ENCODE results near the gene OBSL1. TPM values are rescaled to one million over a fixed set of nuclear protein-coding genes. Genes with fewer than 3 reads are reported as not detected.

The OBSL1 gene
- total and polyA plus RNA-seq, 2 donors from 2014 or later: 89.5 to 123 TPM

DNA sequence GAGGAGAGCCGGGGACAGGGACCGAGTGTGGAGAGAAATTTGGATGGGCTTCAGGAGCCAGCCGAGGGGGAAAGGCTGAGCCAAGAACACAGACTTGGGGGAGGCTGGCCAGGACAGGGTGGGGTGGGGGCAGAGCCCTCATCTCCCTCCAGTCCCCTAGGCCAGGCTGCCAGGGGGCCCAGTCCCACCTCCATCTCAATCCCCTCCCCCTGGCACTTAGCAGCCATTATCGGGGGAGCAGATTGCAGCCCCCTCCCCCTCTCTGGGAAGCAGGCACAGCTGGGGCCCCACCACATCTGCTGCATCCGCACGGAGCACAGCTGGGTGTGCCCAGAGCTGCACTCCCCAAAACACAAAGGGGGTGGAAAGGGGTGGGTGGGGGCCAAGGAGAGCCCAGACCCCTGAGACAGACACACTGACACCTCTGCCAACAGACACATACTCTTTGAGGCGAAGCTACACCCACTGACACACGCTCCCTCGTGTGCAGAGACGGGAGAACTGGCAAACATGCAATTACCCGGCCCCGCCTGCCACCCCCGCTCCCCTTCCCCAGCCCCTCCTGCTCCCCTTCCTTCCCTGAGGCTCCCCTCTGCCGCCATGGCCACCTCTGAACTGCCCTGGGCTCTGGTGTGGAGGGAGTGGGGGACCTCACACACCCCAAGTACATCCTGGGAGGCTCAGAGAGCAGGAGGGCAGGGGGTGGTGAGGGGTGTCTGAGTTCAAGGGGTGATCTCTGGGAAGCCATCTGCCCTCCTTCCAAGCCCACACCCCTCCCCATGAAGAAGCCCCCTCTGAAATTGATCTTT is 62.2 kb downstream of the OBSL1 start:
- no peak for FAIRE-seq
- Histone ChIP-seq H3K4me1 (ENCODE audit: control insufficient read depth in 2 of 3, insufficient read depth in 2 of 3, low read depth in 1 of 3, low read length in 3 of 3) (peaks cover 0 to 7% (median 3%) of the 10 kb centered on the region in 3 donors), H3K9ac (ENCODE audit: low read length in 3 of 3) (no peak overlapping the region), H3K27ac (ENCODE audit: low read depth in 2 of 2, low read length in 2 of 2) (no peak overlapping the region), H3K27me3 (ENCODE audit: control insufficient read depth, insufficient read depth, low read length) (no peaks in the 10 kb centered on the region), H3K4me3 (ENCODE audit: low read length in 3 of 3) (no peak overlapping the region), H3K9me3 (ENCODE audit: control insufficient read depth in 2 of 3, insufficient read depth in 1 of 3, low read length in 3 of 3) (no peaks in the 10 kb centered on the region), H3K36me3 (ENCODE audit: control insufficient read depth in 2 of 3, insufficient read depth in 3 of 3, low read length in 3 of 3) (peaks cover 0 to 3% (median 2%) of the 10 kb centered on the region in 3 donors)
- intact Hi-C loops (cut with DNase I): no loop called here
- TF ChIP-seq, protein P1, sequence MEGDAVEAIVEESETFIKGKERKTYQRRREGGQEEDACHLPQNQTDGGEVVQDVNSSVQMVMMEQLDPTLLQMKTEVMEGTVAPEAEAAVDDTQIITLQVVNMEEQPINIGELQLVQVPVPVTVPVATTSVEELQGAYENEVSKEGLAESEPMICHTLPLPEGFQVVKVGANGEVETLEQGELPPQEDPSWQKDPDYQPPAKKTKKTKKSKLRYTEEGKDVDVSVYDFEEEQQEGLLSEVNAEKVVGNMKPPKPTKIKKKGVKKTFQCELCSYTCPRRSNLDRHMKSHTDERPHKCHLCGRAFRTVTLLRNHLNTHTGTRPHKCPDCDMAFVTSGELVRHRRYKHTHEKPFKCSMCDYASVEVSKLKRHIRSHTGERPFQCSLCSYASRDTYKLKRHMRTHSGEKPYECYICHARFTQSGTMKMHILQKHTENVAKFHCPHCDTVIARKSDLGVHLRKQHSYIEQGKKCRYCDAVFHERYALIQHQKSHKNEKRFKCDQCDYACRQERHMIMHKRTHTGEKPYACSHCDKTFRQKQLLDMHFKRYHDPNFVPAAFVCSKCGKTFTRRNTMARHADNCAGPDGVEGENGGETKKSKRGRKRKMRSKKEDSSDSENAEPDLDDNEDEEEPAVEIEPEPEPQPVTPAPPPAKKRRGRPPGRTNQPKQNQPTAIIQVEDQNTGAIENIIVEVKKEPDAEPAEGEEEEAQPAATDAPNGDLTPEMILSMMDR (IDR thresholded peaks at IDR 0.05; ENCODE audit: borderline replicate concordance, extremely low read depth, insufficient read depth): no peak
- no peak for DNase-seq

GRCh38 chr2:219508444-219508734 is 63.0 kb downstream of the OBSL1 start:
- Histone ChIP-seq H3K9ac (ENCODE audit: low read length in 3 of 3) (no peak overlapping the region), H3K36me3 (ENCODE audit: control insufficient read depth in 2 of 3, insufficient read depth in 3 of 3, low read length in 3 of 3) (peaks cover 0 to 7% (median 6%) of the 10 kb centered on the region in 3 donors), H3K9me3 (ENCODE audit: control insufficient read depth in 2 of 3, insufficient read depth in 1 of 3, low read length in 3 of 3) (no peaks in the 10 kb centered on the region), H3K4me1 (ENCODE audit: control insufficient read depth in 2 of 3, insufficient read depth in 2 of 3, low read depth in 1 of 3, low read length in 3 of 3) (peaks cover 0 to 4% (median 3%) of the 10 kb centered on the region in 3 donors), H3K27me3 (ENCODE audit: control insufficient read depth, insufficient read depth, low read length) (no peaks in the 10 kb centered on the region), H3K27ac (ENCODE audit: low read depth in 2 of 2, low read length in 2 of 2) (no peak overlapping the region), H3K4me3 (ENCODE audit: low read length in 3 of 3) (no peak overlapping the region)
- TF ChIP-seq, protein P1 (IDR thresholded peaks at IDR 0.05; ENCODE audit: borderline replicate concordance, extremely low read depth, insufficient read depth): no peak
- no peak for FAIRE-seq
- intact Hi-C loops (cut with DNase I): no loop called here
- no peak for DNase-seq

- peak in 1 of 5 donors; percentile 71 for DNase-seq
- intact Hi-C loops (cut with DNase I): no loop called here
Measured at GRCh38 chr2:219507581-219508443, 63.5 kb downstream of the OBSL1 start.

More at GRCh38 chr2:219507581-219508443, 63.5 kb downstream of the OBSL1 start:
- Histone ChIP-seq H3K4me1 (ENCODE audit: control insufficient read depth in 2 of 3, insufficient read depth in 2 of 3, low read depth in 1 of 3, low read length in 3 of 3) (peaks cover 0 to 4% (median 3%) of the 10 kb centered on the region in 3 donors), H3K36me3 (ENCODE audit: control insufficient read depth in 2 of 3, insufficient read depth in 3 of 3, low read length in 3 of 3) (peaks cover 0 to 7% (median 6%) of the 10 kb centered on the region in 3 donors), H3K4me3 (ENCODE audit: low read length in 3 of 3) (no peak overlapping the region), H3K9ac (ENCODE audit: low read length in 3 of 3) (no peak overlapping the region), H3K9me3 (ENCODE audit: control insufficient read depth in 2 of 3, insufficient read depth in 1 of 3, low read length in 3 of 3) (no peaks in the 10 kb centered on the region), H3K27ac (ENCODE audit: low read depth in 2 of 2, low read length in 2 of 2) (no peak overlapping the region), H3K27me3 (ENCODE audit: control insufficient read depth, insufficient read depth, low read length) (no peaks in the 10 kb centered on the region)
- FAIRE-seq: no peak
- TF ChIP-seq, protein P1 (IDR thresholded peaks at IDR 0.05; ENCODE audit: borderline replicate concordance, extremely low read depth, insufficient read depth): no peak

All from kidney (tissue), 14 donors.